ENCODE results near the gene MYH11.
"Not testable (repeated sequence)": the region's sequence is repeated elsewhere in the genome, so short reads cannot be mapped to it uniquely, and the experiment has no call there.

DNA sequence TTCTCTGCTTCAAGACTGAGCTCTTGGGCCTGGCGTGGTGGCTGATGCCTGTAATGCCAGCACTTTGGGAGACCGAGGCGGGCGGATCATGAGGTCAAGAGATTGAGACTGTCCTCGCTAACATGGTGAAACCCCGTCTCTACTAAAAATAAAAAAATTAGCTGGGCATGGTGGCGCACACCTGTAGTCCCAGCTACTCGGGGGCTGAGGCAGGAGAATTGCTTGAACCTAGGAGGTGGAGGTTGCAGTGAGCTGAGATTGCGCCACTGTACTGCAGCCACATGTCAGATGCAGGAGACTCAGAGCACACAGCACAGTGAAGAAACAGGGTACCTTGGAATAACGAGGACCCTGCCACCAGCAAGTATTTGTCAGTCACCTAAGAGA lies 184.7 kb downstream of the MYH11 start:
- not testable (repeated sequence) for TF ChIP-seq CTCF (IDR thresholded peaks at IDR 0.05; ENCODE audit: poor library complexity, severe bottlenecking); EZH2 (IDR thresholded peaks at IDR 0.05; ENCODE audit: borderline replicate concordance, insufficient read depth, low read length, poor library complexity, severe bottlenecking); POLR2AphosphoS5 (IDR thresholded peaks at IDR 0.05); TAF1 (IDR thresholded peaks at IDR 0.05; ENCODE audit: low read depth); SMC3 (conservative IDR thresholded peaks at IDR 0.05; ENCODE audit: poor library complexity); EP300 (conservative IDR thresholded peaks at IDR 0.05; ENCODE audit: poor library complexity, severe bottlenecking); RAD21 (conservative IDR thresholded peaks at IDR 0.05)
- TF ChIP-seq, protein P1, sequence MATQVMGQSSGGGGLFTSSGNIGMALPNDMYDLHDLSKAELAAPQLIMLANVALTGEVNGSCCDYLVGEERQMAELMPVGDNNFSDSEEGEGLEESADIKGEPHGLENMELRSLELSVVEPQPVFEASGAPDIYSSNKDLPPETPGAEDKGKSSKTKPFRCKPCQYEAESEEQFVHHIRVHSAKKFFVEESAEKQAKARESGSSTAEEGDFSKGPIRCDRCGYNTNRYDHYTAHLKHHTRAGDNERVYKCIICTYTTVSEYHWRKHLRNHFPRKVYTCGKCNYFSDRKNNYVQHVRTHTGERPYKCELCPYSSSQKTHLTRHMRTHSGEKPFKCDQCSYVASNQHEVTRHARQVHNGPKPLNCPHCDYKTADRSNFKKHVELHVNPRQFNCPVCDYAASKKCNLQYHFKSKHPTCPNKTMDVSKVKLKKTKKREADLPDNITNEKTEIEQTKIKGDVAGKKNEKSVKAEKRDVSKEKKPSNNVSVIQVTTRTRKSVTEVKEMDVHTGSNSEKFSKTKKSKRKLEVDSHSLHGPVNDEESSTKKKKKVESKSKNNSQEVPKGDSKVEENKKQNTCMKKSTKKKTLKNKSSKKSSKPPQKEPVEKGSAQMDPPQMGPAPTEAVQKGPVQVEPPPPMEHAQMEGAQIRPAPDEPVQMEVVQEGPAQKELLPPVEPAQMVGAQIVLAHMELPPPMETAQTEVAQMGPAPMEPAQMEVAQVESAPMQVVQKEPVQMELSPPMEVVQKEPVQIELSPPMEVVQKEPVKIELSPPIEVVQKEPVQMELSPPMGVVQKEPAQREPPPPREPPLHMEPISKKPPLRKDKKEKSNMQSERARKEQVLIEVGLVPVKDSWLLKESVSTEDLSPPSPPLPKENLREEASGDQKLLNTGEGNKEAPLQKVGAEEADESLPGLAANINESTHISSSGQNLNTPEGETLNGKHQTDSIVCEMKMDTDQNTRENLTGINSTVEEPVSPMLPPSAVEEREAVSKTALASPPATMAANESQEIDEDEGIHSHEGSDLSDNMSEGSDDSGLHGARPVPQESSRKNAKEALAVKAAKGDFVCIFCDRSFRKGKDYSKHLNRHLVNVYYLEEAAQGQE (IDR thresholded peaks at IDR 0.05; ENCODE audit: borderline replicate concordance) = not testable (repeated sequence)

Measured in neural cell (in vitro differentiated cells).